Liver (tissue), 9 donors: ENCODE data around the gene LARP7. TPM values are rescaled to one million over a fixed set of nuclear protein-coding genes. Genes with fewer than 3 reads are reported as not detected.

Source experiments
- DNase-seq: peaks from one replicate; pipeline ENCODE4 v3.0.0-alpha.2; 2017; ENCODE audit warnings: low spot score
- H3K27ac ChIP-seq, 2 donors: one replicate each; pipeline ENCODE4 v1.7.0; 2013; ENCODE audit warnings: inconsistent platforms in 2 of 2, low read length in 2 of 2, control low read depth in 1 of 2, low read depth in 1 of 2, mild to moderate bottlenecking in 1 of 2
- H3K27me3 ChIP-seq, 4 donors: one replicate each; pipeline versions ENCODE4 v1.6.1 to v1.7.0; 2013; ENCODE audit warnings: low read length in 3 of 4, inconsistent platforms in 1 of 4, mild to moderate bottlenecking in 1 of 4, moderate library complexity in 1 of 4; ENCODE audit not compliant: control insufficient read depth in 4 of 4, insufficient read depth in 4 of 4
- H3K36me3 ChIP-seq, 4 donors: one replicate each; pipeline versions ENCODE4 v1.6.1 to v1.7.0; 2013; ENCODE audit warnings: low read length in 3 of 4, mild to moderate bottlenecking in 3 of 4, low read depth in 1 of 4, moderate library complexity in 1 of 4; ENCODE audit not compliant: control insufficient read depth in 4 of 4, insufficient read depth in 3 of 4
- H3K4me1 ChIP-seq, 4 donors: one replicate each; pipeline versions ENCODE4 v1.6.1 to v1.7.0; 2013; ENCODE audit warnings: low read length in 3 of 4, mild to moderate bottlenecking in 3 of 4, moderate library complexity in 1 of 4; ENCODE audit not compliant: control insufficient read depth in 4 of 4, insufficient read depth in 4 of 4
- H3K4me3 ChIP-seq, 3 donors: one replicate each; pipeline versions ENCODE4 v1.6.1 to v1.7.0; 2013; ENCODE audit warnings: low read length in 3 of 3, control low read depth in 1 of 3, low read depth in 1 of 3, mild to moderate bottlenecking in 1 of 3
- H3K9ac ChIP-seq, 2 donors: one replicate each; pipeline ENCODE4 v1.7.0; 2013; ENCODE audit warnings: low read length in 2 of 2, mild to moderate bottlenecking in 2 of 2, moderate library complexity in 2 of 2, control low read depth in 1 of 2, low read depth in 1 of 2
- H3K9me3 ChIP-seq, 4 donors: one replicate each; pipeline versions ENCODE4 v1.6.1 to v1.7.0; 2013; ENCODE audit warnings: low read length in 3 of 4; ENCODE audit not compliant: control insufficient read depth in 4 of 4
- CTCF ChIP-seq: fragments of 150-350 bp; IDR thresholded peaks from 2 replicates; pipeline ENCODE4 v1.5.1; 2017; ENCODE audit warnings: improper control_type of control experiment, low read depth, low read length; ENCODE audit not compliant: missing input control
- EGR1 ChIP-seq, 2 donors: IDR thresholded peaks; 2 replicates each; pipeline ENCODE4 v1.6.1; 2016 to 2018; ENCODE audit warnings: antibody characterized with exemption in 2 of 2, low read depth in 2 of 2
- FOXA1 ChIP-seq: IDR thresholded peaks from 2 replicates; pipeline ENCODE4 v1.6.1; 2016; ENCODE audit warnings: antibody characterized with exemption
- FOXA2 ChIP-seq: IDR thresholded peaks from 2 replicates; pipeline ENCODE4 v1.6.1; 2016; ENCODE audit warnings: antibody characterized with exemption
- GABPA ChIP-seq, 2 donors: IDR thresholded peaks in 1 of 2; conservative IDR thresholded peaks in 1 of 2; 2 replicates each; pipeline ENCODE4 v1.6.1; 2016; ENCODE audit warnings: antibody characterized with exemption in 2 of 2, mild to moderate bottlenecking in 1 of 2, moderate library complexity in 1 of 2
- HNF4A ChIP-seq, 2 donors: conservative IDR thresholded peaks; 2 replicates each; pipeline ENCODE4 v1.6.1; 2016; ENCODE audit warnings: antibody characterized with exemption in 2 of 2, mild to moderate bottlenecking in 2 of 2
- HNF4G ChIP-seq: IDR thresholded peaks from 2 replicates; pipeline ENCODE4 v1.6.1; 2016; ENCODE audit warnings: antibody characterized with exemption
- JUND ChIP-seq, 2 donors: IDR thresholded peaks; 2 replicates each; pipeline ENCODE4 v1.6.1; 2016; ENCODE audit warnings: antibody characterized with exemption in 2 of 2
- MAX ChIP-seq: IDR thresholded peaks from 2 replicates; pipeline ENCODE4 v1.6.1; 2016; ENCODE audit warnings: antibody characterized with exemption
- NR2F2 ChIP-seq: IDR thresholded peaks from 2 replicates; pipeline ENCODE4 v1.6.1; 2016; ENCODE audit warnings: antibody characterized with exemption
- RAD21 ChIP-seq, 2 donors: IDR thresholded peaks; 2 replicates each; pipeline ENCODE4 v1.6.1; 2016; ENCODE audit warnings: antibody characterized with exemption in 2 of 2, mild to moderate bottlenecking in 2 of 2
- REST ChIP-seq: IDR thresholded peaks from 2 replicates; pipeline ENCODE4 v1.6.1; 2016; ENCODE audit warnings: antibody characterized with exemption, mild to moderate bottlenecking
- RXRA ChIP-seq, 2 donors: IDR thresholded peaks; 2 replicates each; pipeline ENCODE4 v1.6.1; 2017 to 2018; ENCODE audit warnings: antibody characterized with exemption in 2 of 2, mild to moderate bottlenecking in 1 of 2
- SP1 ChIP-seq: IDR thresholded peaks from 2 replicates; pipeline ENCODE4 v1.6.1; 2018; ENCODE audit warnings: antibody characterized with exemption, mild to moderate bottlenecking
- TAF1 ChIP-seq: conservative IDR thresholded peaks from 2 replicates; pipeline ENCODE4 v1.6.1; 2016; ENCODE audit warnings: antibody characterized with exemption, mild to moderate bottlenecking
- YY1 ChIP-seq: IDR thresholded peaks from 2 replicates; pipeline ENCODE4 v1.6.1; 2016; ENCODE audit warnings: antibody characterized with exemption, mild to moderate bottlenecking
- WGBS: extraction: QIAGEN DNeasy Blood & Tissue Kit; methylation state at CpG from one replicate; pipeline ENCODE4 v1.1.7; 2013; 5-methylcytosine and 5-hydroxymethylcytosine counted together
- polyA plus RNA-seq, 2 donors: library from polyadenylated mRNA; stranded (reverse) in 1 of 2; unstranded in 1 of 2; fragments of 200-250 nt in 1 of 2; fragments of >200 nt in 1 of 2; fragmentation: Nextera tagmentation in 1 of 2; extraction: Ambion mirVana in 1 of 2; gene quantifications; one replicate each; pipeline versions ENCODE4 v1.2.1 to v1.2.3, GENCODE V29; 2013 to 2015
- total RNA-seq, 2 donors: library from RNA; depleted of rRNA; stranded (reverse); fragments of >200 nt; gene quantifications; one replicate each; pipeline ENCODE4 v1.2.3, GENCODE V29; 2014
- TF ChIP-seq, protein P1 (sequence below): IDR thresholded peaks from 2 replicates; pipeline ENCODE4 v1.6.1; 2016; ENCODE audit warnings: antibody characterized with exemption
- TF ChIP-seq, protein P2 (sequence below): IDR thresholded peaks from 2 replicates; pipeline ENCODE4 v1.6.1; 2016; ENCODE audit warnings: antibody characterized with exemption
- donor health status: healthy.
- donor health status: healthy.
- donor health status: healthy.
- donor health status: healthy.
- donor health status: healthy.

Gene LARP7
- total and polyA plus RNA-seq, 4 donors, result 12.2 to 43.2 (median 18.3) TPM

DNA sequence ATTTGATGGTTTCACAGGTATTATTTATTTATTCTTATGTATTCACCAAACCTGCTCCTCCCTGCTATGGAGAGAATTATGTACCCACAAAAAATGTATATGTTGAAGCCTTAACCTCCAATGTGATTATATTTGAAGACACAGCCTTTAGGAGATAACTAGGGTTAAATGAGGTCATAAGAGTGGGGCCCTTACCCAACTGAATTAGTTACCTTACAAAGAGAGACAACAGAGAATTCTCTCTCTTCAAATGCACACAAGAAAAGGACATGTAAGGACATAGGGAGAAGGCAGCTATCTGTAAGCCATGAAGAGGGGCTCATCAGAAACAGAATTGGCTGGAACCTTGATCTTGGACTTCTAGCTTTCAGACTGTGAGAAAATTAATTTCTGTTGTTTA, 44.2 kb upstream of the LARP7 start:
- Histone ChIP-seq H3K4me1 (no peaks in the 10 kb centered on the region), H3K27me3 (no peaks in the 10 kb centered on the region), H3K9me3 (peaks cover 0 to 2% (median 0%) of the 10 kb centered on the region in 4 donors), H3K9ac (no peak overlapping the region), H3K36me3 (no peaks in the 10 kb centered on the region), H3K27ac (no peak overlapping the region), H3K4me3 (no peak overlapping the region)
- no peak for TF ChIP-seq REST
- no peak for TF ChIP-seq FOXA2
- no peak for TF ChIP-seq GABPA (IDR thresholded peaks at IDR 0.05 in 1 of 2, conservative IDR thresholded peaks at IDR 0.05 in 1 of 2)
- TF ChIP-seq NR2F2, result no peak
- DNase-seq, result no peak

- Histone ChIP-seq H3K4me1 (no peaks in the 10 kb centered on the region), H3K4me3 (no peak overlapping the region), H3K27ac (no peak overlapping the region), H3K27me3 (no peaks in the 10 kb centered on the region), H3K9ac (no peak overlapping the region), H3K36me3 (no peaks in the 10 kb centered on the region), H3K9me3 (peaks cover 0 to 2% (median 0%) of the 10 kb centered on the region in 4 donors)
- over 99% methylated on average over 5 of the region's 5 CpGs for WGBS
- TF ChIP-seq FOXA1 (no peak), HNF4G (no peak), YY1 (no peak), HNF4A (conservative IDR thresholded peaks at IDR 0.05) (no peak), RAD21 (IDR thresholded peaks at IDR 0.05) (no peak), TAF1 (no peak), EGR1 (IDR thresholded peaks at IDR 0.05; ENCODE audit: low read depth in 2 of 2) (no peak), GABPA (IDR thresholded peaks at IDR 0.05 in 1 of 2, conservative IDR thresholded peaks at IDR 0.05 in 1 of 2) (no peak), REST (no peak), CTCF (no peak), MAX (no peak), FOXA2 (no peak), NR2F2 (no peak), RXRA (IDR thresholded peaks at IDR 0.05) (no peak), SP1 (no peak), JUND (IDR thresholded peaks at IDR 0.05) (no peak)
- TF ChIP-seq, protein P1, sequence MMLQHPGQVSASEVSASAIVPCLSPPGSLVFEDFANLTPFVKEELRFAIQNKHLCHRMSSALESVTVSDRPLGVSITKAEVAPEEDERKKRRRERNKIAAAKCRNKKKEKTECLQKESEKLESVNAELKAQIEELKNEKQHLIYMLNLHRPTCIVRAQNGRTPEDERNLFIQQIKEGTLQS, result no peak
- TF ChIP-seq, protein P2, sequence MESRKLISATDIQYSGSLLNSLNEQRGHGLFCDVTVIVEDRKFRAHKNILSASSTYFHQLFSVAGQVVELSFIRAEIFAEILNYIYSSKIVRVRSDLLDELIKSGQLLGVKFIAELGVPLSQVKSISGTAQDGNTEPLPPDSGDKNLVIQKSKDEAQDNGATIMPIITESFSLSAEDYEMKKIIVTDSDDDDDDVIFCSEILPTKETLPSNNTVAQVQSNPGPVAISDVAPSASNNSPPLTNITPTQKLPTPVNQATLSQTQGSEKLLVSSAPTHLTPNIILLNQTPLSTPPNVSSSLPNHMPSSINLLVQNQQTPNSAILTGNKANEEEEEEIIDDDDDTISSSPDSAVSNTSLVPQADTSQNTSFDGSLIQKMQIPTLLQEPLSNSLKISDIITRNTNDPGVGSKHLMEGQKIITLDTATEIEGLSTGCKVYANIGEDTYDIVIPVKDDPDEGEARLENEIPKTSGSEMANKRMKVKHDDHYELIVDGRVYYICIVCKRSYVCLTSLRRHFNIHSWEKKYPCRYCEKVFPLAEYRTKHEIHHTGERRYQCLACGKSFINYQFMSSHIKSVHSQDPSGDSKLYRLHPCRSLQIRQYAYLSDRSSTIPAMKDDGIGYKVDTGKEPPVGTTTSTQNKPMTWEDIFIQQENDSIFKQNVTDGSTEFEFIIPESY, result no peak
- no peak for DNase-seq
These were observed 43.4 kb upstream of the LARP7 start for GRCh38 chr4:112593438-112594133.
